Activated naive CD4-positive, alpha-beta T cell treated with anti-CD3 and anti-CD28 coated beads, Interleukin-2, amount 10 ng/mL, durations not matched to agents 7 days and 5 days (primary cell): Measurements from ENCODE around the gene RPS6KA6.
"Not testable (repeated sequence)": the region's sequence is repeated elsewhere in the genome, so short reads cannot be mapped to it uniquely, and the experiment has no call there.

Experiments
- CTCF ChIA-PET: fragments of 350-600 bp; sonication (Branson Sonifier 250); formaldehyde crosslinking; loops from one replicate; lab custom pipeline; 2021; ENCODE audit warnings: antibody characterized with exemption; lab: Charles Lee
- DNase-seq: peaks from one replicate; pipeline ENCODE4 v3.0.0-alpha.2; 2020
- H3K27ac Mint-ChIP-seq: one replicate; pipeline ENCODE4 v1.8.0; 2021; ENCODE audit warnings: mild to moderate bottlenecking, moderate library complexity, mixed read lengths
- H3K27me3 Mint-ChIP-seq: one replicate; pipeline ENCODE4 v1.8.0; 2021; ENCODE audit warnings: mild to moderate bottlenecking, mixed read lengths
- H3K36me3 Mint-ChIP-seq: one replicate; pipeline ENCODE4 v1.8.0; 2021; ENCODE audit warnings: mixed read lengths
- H3K4me1 Mint-ChIP-seq: one replicate; pipeline ENCODE4 v1.8.0; 2021; ENCODE audit warnings: mixed read lengths
- H3K4me3 Mint-ChIP-seq: one replicate; pipeline ENCODE4 v1.8.0; 2021; ENCODE audit warnings: mild to moderate bottlenecking, moderate library complexity, mixed read lengths
- H3K9me3 Mint-ChIP-seq: one replicate; pipeline ENCODE4 v1.8.0; 2021; ENCODE audit warnings: mixed read lengths

The RPS6KA6 gene

GRCh38 chrX:84144991-84145390 is 43.0 kb downstream of the RPS6KA6 start:
- H3K27me3 Mint-ChIP-seq, result no peaks in the 10 kb centered on the region
- CTCF ChIA-PET, result no interaction called here
- no peaks in the 10 kb centered on the region for H3K9me3 Mint-ChIP-seq
- H3K4me1 Mint-ChIP-seq, result no peaks in the 10 kb centered on the region
- no peak overlapping the region for H3K4me3 Mint-ChIP-seq
- H3K36me3 Mint-ChIP-seq, result no peaks in the 10 kb centered on the region
- no peak for DNase-seq
- H3K27ac Mint-ChIP-seq, result no peak overlapping the region

GRCh38 chrX:84144281-84144680 is 43.7 kb downstream of the RPS6KA6 start:
- H3K36me3 Mint-ChIP-seq, result no peaks in the 10 kb centered on the region
- no peak for DNase-seq
- H3K27ac Mint-ChIP-seq, result no peak overlapping the region
- no peak overlapping the region for H3K4me3 Mint-ChIP-seq
- H3K27me3 Mint-ChIP-seq, result no peaks in the 10 kb centered on the region
- no peaks in the 10 kb centered on the region for H3K4me1 Mint-ChIP-seq
- CTCF ChIA-PET, result no interaction called here
- no peaks in the 10 kb centered on the region for H3K9me3 Mint-ChIP-seq

GRCh38 chrX:84133023-84133422 is 55.0 kb downstream of the RPS6KA6 start:
- Mint-ChIP-seq H3K9me3 (no peaks in the 10 kb centered on the region), H3K4me3 (no peak overlapping the region), H3K27ac (no peak overlapping the region), H3K36me3 (no peaks in the 10 kb centered on the region), H3K27me3 (no peaks in the 10 kb centered on the region), H3K4me1 (no peaks in the 10 kb centered on the region)
- CTCF ChIA-PET, result no interaction called here
- no peak for DNase-seq

GRCh38 chrX:84123585-84123984 is 64.4 kb downstream of the RPS6KA6 start:
- CTCF ChIA-PET, result interaction anchor here (0.6 kb wide), 1 partner anchor 174 kb away, joined by 4 read pairs; no protein-coding TSS in a partner anchor
- Mint-ChIP-seq H3K36me3 (no peaks in the 10 kb centered on the region), H3K9me3 (peaks cover 4% of the 10 kb centered on the region), H3K27ac (no peak overlapping the region), H3K4me3 (no peak overlapping the region), H3K4me1 (no peaks in the 10 kb centered on the region), H3K27me3 (no peaks in the 10 kb centered on the region)
- no peak for DNase-seq

- DNase-seq, result no peak
- CTCF ChIA-PET, result no interaction called here
- Mint-ChIP-seq H3K27me3 (no peaks in the 10 kb centered on the region), H3K36me3 (no peaks in the 10 kb centered on the region), H3K4me3 (no peak overlapping the region), H3K27ac (peak overlapping the region; percentile 45), H3K9me3 (peaks cover 4% of the 10 kb centered on the region), H3K4me1 (no peaks in the 10 kb centered on the region)
Observed at GRCh38 chrX:84118769-84119168, 69.2 kb downstream of the RPS6KA6 start.

GRCh38 chrX:84118315-84118714 is 69.7 kb downstream of the RPS6KA6 start:
- no peaks in the 10 kb centered on the region for H3K4me1 Mint-ChIP-seq
- no peak overlapping the region for H3K4me3 Mint-ChIP-seq
- DNase-seq, result no peak
- no peaks in the 10 kb centered on the region for H3K36me3 Mint-ChIP-seq
- H3K27me3 Mint-ChIP-seq, result no peaks in the 10 kb centered on the region
- H3K9me3 Mint-ChIP-seq, result peaks cover 4% of the 10 kb centered on the region
- CTCF ChIA-PET, result no interaction called here
- H3K27ac Mint-ChIP-seq, result no peak overlapping the region

GRCh38 chrX:84108584-84108983 is 79.4 kb downstream of the RPS6KA6 start:
- Mint-ChIP-seq H3K27ac (no peak overlapping the region), H3K36me3 (no peaks in the 10 kb centered on the region), H3K9me3 (no peaks in the 10 kb centered on the region), H3K4me3 (no peak overlapping the region), H3K4me1 (no peaks in the 10 kb centered on the region), H3K27me3 (no peaks in the 10 kb centered on the region)
- CTCF ChIA-PET, result no interaction called here
- no peak for DNase-seq

- no peak for DNase-seq
- H3K27me3 Mint-ChIP-seq, result no peaks in the 10 kb centered on the region
- H3K4me3 Mint-ChIP-seq, result no peak overlapping the region
- H3K27ac Mint-ChIP-seq, result no peak overlapping the region
- H3K9me3 Mint-ChIP-seq, result no peaks in the 10 kb centered on the region
- no peaks in the 10 kb centered on the region for H3K36me3 Mint-ChIP-seq
- CTCF ChIA-PET, result no interaction called here
- no peaks in the 10 kb centered on the region for H3K4me1 Mint-ChIP-seq
Observed at GRCh38 chrX:84099120-84099519, 88.9 kb downstream of the RPS6KA6 start.

GRCh38 chrX:84079479-84080197 is 108.4 kb downstream of the RPS6KA6 start:
- H3K36me3 Mint-ChIP-seq, DNase-seq, H3K4me1 Mint-ChIP-seq, H3K27me3 Mint-ChIP-seq, CTCF ChIA-PET, H3K4me3 Mint-ChIP-seq, H3K9me3 Mint-ChIP-seq, H3K27ac Mint-ChIP-seq: not testable (repeated sequence)

- H3K4me1 Mint-ChIP-seq, result no peaks in the 10 kb centered on the region
- CTCF ChIA-PET, result no interaction called here
- DNase-seq, result no peak
- H3K27ac Mint-ChIP-seq, result no peak overlapping the region
- H3K36me3 Mint-ChIP-seq, result no peaks in the 10 kb centered on the region
- no peak overlapping the region for H3K4me3 Mint-ChIP-seq
- H3K27me3 Mint-ChIP-seq, result no peaks in the 10 kb centered on the region
- H3K9me3 Mint-ChIP-seq, result peaks cover 2% of the 10 kb centered on the region
Observed at GRCh38 chrX:84078991-84079390, 109.0 kb downstream of the RPS6KA6 start.

- Mint-ChIP-seq H3K27me3 (no peaks in the 10 kb centered on the region), H3K4me3 (no peak overlapping the region), H3K36me3 (no peaks in the 10 kb centered on the region), H3K9me3 (no peaks in the 10 kb centered on the region), H3K27ac (no peak overlapping the region), H3K4me1 (no peaks in the 10 kb centered on the region)
- DNase-seq, result no peak
- CTCF ChIA-PET, result no interaction called here
Observed at GRCh38 chrX:84064814-84065213, 123.2 kb downstream of the RPS6KA6 start.

GRCh38 chrX:84064164-84064563 is 123.8 kb downstream of the RPS6KA6 start:
- Mint-ChIP-seq H3K27me3 (no peaks in the 10 kb centered on the region), H3K36me3 (no peaks in the 10 kb centered on the region), H3K4me3 (no peak overlapping the region), H3K27ac (no peak overlapping the region), H3K4me1 (no peaks in the 10 kb centered on the region), H3K9me3 (no peaks in the 10 kb centered on the region)
- CTCF ChIA-PET, result no interaction called here
- DNase-seq, result no peak

GRCh38 chrX:84047339-84047738 is 140.7 kb downstream of the RPS6KA6 start:
- H3K9me3 Mint-ChIP-seq, result no peaks in the 10 kb centered on the region
- CTCF ChIA-PET, result no interaction called here
- H3K36me3 Mint-ChIP-seq, result no peaks in the 10 kb centered on the region
- H3K27me3 Mint-ChIP-seq, result no peaks in the 10 kb centered on the region
- H3K27ac Mint-ChIP-seq, result no peak overlapping the region
- no peak for DNase-seq
- H3K4me1 Mint-ChIP-seq, result no peaks in the 10 kb centered on the region
- no peak overlapping the region for H3K4me3 Mint-ChIP-seq

- CTCF ChIA-PET, result no interaction called here
- Mint-ChIP-seq H3K9me3 (no peaks in the 10 kb centered on the region), H3K36me3 (no peaks in the 10 kb centered on the region), H3K4me3 (no peak overlapping the region), H3K4me1 (no peaks in the 10 kb centered on the region), H3K27me3 (no peaks in the 10 kb centered on the region), H3K27ac (no peak overlapping the region)
- peak; percentile 20 for DNase-seq
Observed at GRCh38 chrX:84046403-84046984, 141.5 kb downstream of the RPS6KA6 start.

GRCh38 chrX:84044051-84044450 is 143.9 kb downstream of the RPS6KA6 start:
- Mint-ChIP-seq H3K27ac (no peak overlapping the region), H3K4me1 (no peaks in the 10 kb centered on the region), H3K27me3 (no peaks in the 10 kb centered on the region), H3K9me3 (no peaks in the 10 kb centered on the region), H3K36me3 (no peaks in the 10 kb centered on the region), H3K4me3 (no peak overlapping the region)
- DNase-seq, result no peak
- CTCF ChIA-PET, result no interaction called here
